ENCODE results near the gene MIS18BP1.

MIS18BP1 gene

GRCh38 chr14:45253754-45254310 lies 830 bp upstream of the MIS18BP1 start:
- no peak for TF ChIP-seq CTCF (IDR thresholded peaks at IDR 0.05)
- Histone ChIP-seq H3K4me3 (ENCODE audit: low read depth, low read length) (peak overlapping the region; percentile 81), H3K9ac (peak overlapping the region; percentile 46), H2AFZ (peak overlapping the region; percentile 99), H3K36me3 (ENCODE audit: control insufficient read depth, insufficient read depth, low read length) (no peaks in the 10 kb centered on the region), H3K27ac (peak overlapping the region; percentile 90), H3K27me3 (ENCODE audit: control insufficient read depth, insufficient read depth, low read length) (no peaks in the 10 kb centered on the region), H3K4me2 (ENCODE audit: low read length) (peak overlapping the region; percentile 94), H3K4me1 (no peaks in the 10 kb centered on the region), H3K79me2 (no peaks in the 10 kb centered on the region), H3K9me3 (ENCODE audit: control insufficient read depth, low read length) (no peaks in the 10 kb centered on the region)

- Histone ChIP-seq H3K27ac (peak overlapping the region; percentile 90), H3K4me2 (ENCODE audit: low read length) (peak overlapping the region; percentile 94), H3K36me3 (ENCODE audit: control insufficient read depth, insufficient read depth, low read length) (no peaks in the 10 kb centered on the region), H3K9me3 (ENCODE audit: control insufficient read depth, low read length) (no peaks in the 10 kb centered on the region), H3K9ac (peak overlapping the region; percentile 46), H2AFZ (peak overlapping the region; percentile 99), H3K27me3 (ENCODE audit: control insufficient read depth, insufficient read depth, low read length) (no peaks in the 10 kb centered on the region), H3K4me1 (no peaks in the 10 kb centered on the region), H3K4me3 (ENCODE audit: low read depth, low read length) (peak overlapping the region; percentile 81), H3K79me2 (no peaks in the 10 kb centered on the region)
- no peak for TF ChIP-seq CTCF (IDR thresholded peaks at IDR 0.05)
These were observed 484 bp downstream of the MIS18BP1 start for GRCh38 chr14:45252366-45253069.

- no peak overlapping the region for H3K9ac ChIP-seq
- H2AFZ ChIP-seq = no peak overlapping the region
- no peaks in the 10 kb centered on the region for H3K79me2 ChIP-seq
- TF ChIP-seq CTCF (IDR thresholded peaks at IDR 0.05) = no peak
- H3K27me3 ChIP-seq (ENCODE audit: control insufficient read depth, insufficient read depth, low read length) = no peaks in the 10 kb centered on the region
- H3K4me3 ChIP-seq (ENCODE audit: low read depth, low read length) = peak overlapping the region; percentile 81
- H3K36me3 ChIP-seq (ENCODE audit: control insufficient read depth, insufficient read depth, low read length) = no peaks in the 10 kb centered on the region
- peak overlapping the region; percentile 94 for H3K4me2 ChIP-seq (ENCODE audit: low read length)
- no peak overlapping the region for H3K27ac ChIP-seq
- no peaks in the 10 kb centered on the region for H3K4me1 ChIP-seq
- no peaks in the 10 kb centered on the region for H3K9me3 ChIP-seq (ENCODE audit: control insufficient read depth, low read length)
These were observed 1.1 kb downstream of the MIS18BP1 start for GRCh38 chr14:45251912-45252311.

GRCh38 chr14:45249856-45250575 lies 3.0 kb downstream of the MIS18BP1 start:
- Histone ChIP-seq H3K27ac (peak overlapping the region; percentile 16), H3K9ac (no peak overlapping the region), H2AFZ (no peak overlapping the region), H3K36me3 (ENCODE audit: control insufficient read depth, insufficient read depth, low read length) (no peaks in the 10 kb centered on the region), H3K4me1 (no peaks in the 10 kb centered on the region), H3K4me3 (ENCODE audit: low read depth, low read length) (peak overlapping the region; percentile 11), H3K9me3 (ENCODE audit: control insufficient read depth, low read length) (no peaks in the 10 kb centered on the region), H3K27me3 (ENCODE audit: control insufficient read depth, insufficient read depth, low read length) (no peaks in the 10 kb centered on the region), H3K4me2 (ENCODE audit: low read length) (peak overlapping the region; percentile 22), H3K79me2 (no peaks in the 10 kb centered on the region)
- no peak for TF ChIP-seq CTCF (IDR thresholded peaks at IDR 0.05)

All from parathyroid adenoma (tissue), 2 donors.